AG09319 (cell line): ENCODE data around the gene TMEM18.

ENCODE experiments used
- DNase-seq: peaks from one replicate; pipeline ENCODE4 v3.0.0-alpha.2; 2010; ENCODE audit warnings: low read depth; ENCODE audit errors: extremely low read depth
- TF ChIP-seq, protein P1 (sequence below): IDR thresholded peaks from 2 replicates; pipeline ENCODE4 v1.5.1; 2011; ENCODE audit warnings: low read depth, mild to moderate bottlenecking, inconsistent platforms, low read length, moderate library complexity

TMEM18 gene

DNA sequence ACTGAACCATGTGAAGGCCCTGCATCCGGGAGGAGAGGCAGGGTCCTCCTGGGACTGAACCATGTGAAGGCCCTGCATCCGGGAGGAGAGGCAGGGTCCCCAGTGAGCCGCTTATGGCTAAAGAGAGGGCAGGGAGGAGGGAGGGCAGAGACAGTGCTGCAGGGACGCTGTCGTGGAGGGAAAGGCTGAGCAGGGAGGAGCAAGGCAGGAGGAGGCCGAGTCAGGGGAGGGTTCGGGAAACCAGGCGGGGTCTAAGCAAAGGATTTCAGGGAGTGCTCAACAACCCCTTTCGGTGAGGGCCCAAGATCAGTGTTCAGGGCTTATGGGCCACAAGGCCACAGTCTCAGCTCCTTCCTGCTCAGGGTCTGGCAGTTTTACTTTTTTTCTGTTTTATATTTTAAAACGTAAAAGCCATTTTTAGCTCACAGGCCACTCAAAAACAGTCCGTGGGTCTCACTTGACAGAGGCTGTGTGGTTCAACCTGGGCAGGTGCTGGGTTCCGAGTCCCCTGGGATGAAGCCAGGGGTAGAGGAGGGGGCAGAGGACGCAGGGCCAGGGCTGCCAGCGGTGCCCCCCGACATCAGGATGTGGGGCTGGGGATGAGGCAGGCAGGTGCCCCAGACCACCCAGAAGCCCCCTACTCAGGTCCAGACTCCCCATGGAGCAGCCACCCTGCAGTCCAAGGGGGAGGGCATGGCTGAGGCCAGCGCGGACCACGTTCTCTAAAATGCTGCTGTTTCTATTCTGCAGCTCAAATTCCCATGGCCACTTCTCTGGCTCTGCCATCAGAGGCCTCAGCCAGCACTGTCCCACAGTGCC, 5.2 kb downstream of the TMEM18 start:
- TF ChIP-seq, protein P1, sequence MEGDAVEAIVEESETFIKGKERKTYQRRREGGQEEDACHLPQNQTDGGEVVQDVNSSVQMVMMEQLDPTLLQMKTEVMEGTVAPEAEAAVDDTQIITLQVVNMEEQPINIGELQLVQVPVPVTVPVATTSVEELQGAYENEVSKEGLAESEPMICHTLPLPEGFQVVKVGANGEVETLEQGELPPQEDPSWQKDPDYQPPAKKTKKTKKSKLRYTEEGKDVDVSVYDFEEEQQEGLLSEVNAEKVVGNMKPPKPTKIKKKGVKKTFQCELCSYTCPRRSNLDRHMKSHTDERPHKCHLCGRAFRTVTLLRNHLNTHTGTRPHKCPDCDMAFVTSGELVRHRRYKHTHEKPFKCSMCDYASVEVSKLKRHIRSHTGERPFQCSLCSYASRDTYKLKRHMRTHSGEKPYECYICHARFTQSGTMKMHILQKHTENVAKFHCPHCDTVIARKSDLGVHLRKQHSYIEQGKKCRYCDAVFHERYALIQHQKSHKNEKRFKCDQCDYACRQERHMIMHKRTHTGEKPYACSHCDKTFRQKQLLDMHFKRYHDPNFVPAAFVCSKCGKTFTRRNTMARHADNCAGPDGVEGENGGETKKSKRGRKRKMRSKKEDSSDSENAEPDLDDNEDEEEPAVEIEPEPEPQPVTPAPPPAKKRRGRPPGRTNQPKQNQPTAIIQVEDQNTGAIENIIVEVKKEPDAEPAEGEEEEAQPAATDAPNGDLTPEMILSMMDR: no peak
- DNase-seq: no peak

DNA sequence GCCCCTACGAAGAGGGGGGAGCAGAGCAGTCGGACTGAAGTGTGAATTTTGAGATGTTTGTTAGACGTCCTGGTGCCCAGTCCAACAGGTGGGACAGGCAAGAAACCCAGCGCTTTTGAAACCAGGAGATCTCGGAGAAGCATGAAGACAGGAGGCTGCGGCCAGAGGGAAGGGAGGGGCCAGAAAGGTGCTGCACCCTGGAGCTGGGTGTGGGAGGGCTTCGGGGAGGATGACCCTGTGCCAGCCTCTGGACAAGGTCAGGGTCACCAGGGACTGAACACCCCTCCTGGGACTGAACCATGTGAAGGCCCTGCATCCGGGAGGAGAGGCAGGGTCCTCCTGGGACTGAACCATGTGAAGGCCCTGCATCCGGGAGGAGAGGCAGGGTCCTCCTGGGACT, 6.1 kb downstream of the TMEM18 start:
- no peak for DNase-seq
- TF ChIP-seq, protein P1: no peak

DNA sequence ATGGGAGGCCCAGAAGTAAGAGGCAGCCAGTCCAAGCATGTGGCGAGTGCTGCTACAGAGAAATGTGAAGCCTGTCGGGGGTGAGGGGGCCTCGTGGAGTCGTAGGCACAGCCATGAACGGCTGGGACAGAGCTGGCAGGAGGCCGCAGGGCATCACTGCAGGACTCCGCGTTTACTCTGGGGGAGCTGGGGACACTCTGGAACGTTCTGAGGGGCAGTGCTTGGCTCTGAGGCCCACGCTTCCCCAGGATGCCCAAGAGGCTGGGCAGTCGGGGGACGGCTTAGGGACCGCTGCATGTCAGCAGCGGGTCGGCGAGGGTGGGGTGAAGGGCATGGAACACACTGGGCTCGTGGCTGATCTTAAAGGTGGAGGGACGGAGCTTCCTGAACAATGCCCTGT, 6.6 kb downstream of the TMEM18 start:
- TF ChIP-seq, protein P1: no peak
- DNase-seq: no peak

DNA sequence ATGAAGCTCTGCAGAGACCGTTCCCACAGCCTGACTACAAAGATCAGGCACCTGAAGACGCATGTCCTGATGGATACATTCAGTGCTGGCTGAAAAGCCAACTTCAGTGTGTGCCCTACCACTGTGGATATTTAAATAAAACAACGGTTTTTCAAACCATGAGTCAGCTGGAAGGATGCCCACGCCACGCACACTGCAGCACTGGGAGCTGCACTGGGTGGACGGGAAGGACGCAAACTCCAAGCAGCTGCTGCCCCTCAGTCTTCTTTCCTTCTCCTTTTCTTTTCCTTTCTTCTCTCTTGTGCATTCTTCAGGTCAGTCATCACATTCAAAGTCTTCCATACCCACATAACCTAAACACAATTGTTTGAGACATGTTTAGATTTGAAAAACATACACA, 7.9 kb downstream of the TMEM18 start:
- DNase-seq: no peak
- TF ChIP-seq, protein P1: no peak

DNA sequence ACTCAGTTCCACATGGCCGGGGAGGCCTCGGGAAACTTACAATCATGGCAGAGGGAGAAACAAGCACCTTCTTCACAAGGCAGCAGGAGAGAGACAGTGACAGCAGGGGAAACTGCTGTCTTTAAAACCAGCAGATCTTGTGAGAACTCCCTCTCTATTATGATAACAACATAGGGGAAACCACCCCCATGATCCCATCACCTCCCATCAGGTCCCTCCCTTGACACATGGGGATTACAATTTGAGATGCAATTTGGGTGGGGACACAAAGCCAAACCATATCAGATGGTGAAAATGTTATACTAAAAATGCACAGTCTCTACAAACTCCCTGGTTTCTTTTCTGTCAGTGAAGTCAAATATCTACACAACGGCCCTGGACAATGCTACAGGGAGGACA, 9.2 kb downstream of the TMEM18 start:
- TF ChIP-seq, protein P1: no peak
- DNase-seq: no peak

DNA sequence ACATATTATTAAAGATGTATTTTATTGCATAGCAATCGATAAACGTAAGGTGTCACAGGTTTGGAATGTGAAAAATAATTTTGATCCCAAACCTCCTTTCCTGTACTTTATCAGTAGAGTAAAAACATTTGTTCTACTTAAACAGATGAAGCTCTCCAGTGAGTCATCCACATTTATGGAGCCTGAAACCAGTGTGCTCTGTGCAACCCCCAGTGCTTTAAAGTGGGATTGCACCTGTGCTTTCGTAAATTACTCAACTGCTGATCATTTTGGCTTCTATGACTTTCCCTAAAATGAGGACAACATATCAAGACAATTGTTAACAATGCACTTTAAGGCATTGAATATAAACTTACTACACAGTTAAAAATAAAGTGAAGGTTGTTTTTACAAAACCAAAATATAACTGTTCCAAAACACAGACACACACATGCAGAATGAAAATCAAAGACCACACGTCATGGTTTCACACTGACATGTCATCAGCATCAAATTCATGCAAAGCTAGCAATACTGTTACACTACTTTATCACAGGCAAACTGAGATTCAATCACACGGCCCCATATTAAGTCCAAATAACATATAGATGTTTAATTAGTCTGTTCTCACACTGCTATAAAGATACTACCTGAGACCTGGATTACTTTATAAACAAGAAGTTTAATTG, 9.7 kb downstream of the TMEM18 start:
- TF ChIP-seq, protein P1: peak; percentile 74
- no peak for DNase-seq

DNA sequence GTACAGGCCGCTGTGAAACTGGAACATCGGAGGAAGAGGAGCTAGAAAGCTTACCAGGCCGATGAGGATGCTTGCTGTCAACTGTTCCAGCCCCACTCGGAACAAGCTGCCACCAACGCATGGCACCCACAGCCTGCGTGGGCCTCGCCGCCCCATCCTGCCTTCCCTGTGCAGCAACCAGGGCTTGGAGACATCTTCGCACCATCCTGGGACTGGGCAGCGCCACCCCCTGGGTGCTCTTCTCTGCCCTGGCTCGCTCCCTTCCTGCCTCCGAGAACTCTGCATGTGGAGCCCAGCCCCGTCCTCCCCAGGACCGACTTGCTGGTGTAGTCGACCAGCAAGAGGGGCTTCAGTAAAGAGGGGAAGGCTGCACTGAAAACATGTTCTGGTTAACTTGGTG, 10.8 kb downstream of the TMEM18 start:
- TF ChIP-seq, protein P1: no peak
- no peak for DNase-seq
